Fibroblast of the aortic adventitia (primary cell): ENCODE results near the gene LMX1A. TPM values are rescaled to one million over a fixed set of nuclear protein-coding genes. Genes with fewer than 3 reads are reported as not detected.

ENCODE experiments used
- DNase-seq: peaks from one replicate; pipeline ENCODE4 v3.0.0-alpha.2; 2010; ENCODE audit warnings: low read depth
- H3K4me3 ChIP-seq: 2 replicates; pipeline ENCODE4 v1.5.1; 2011; ENCODE audit warnings: low read depth, mild to moderate bottlenecking, control low read depth, low read length, moderate library complexity
- total RNA-seq: library from RNA; depleted of rRNA; stranded (reverse); fragments of >200 nt; gene quantifications from 2 replicates; pipeline ENCODE4 v1.2.3, GENCODE V29; 2012; ENCODE audit warnings: low replicate concordance
- TF ChIP-seq, protein P1 (sequence below): IDR thresholded peaks from 2 replicates; pipeline ENCODE4 v1.5.1; 2011; ENCODE audit warnings: mild to moderate bottlenecking, low read length, control low read depth, inconsistent platforms; ENCODE audit not compliant: insufficient read depth

The LMX1A gene
- total RNA-seq, 1 donor, result not detected

DNA sequence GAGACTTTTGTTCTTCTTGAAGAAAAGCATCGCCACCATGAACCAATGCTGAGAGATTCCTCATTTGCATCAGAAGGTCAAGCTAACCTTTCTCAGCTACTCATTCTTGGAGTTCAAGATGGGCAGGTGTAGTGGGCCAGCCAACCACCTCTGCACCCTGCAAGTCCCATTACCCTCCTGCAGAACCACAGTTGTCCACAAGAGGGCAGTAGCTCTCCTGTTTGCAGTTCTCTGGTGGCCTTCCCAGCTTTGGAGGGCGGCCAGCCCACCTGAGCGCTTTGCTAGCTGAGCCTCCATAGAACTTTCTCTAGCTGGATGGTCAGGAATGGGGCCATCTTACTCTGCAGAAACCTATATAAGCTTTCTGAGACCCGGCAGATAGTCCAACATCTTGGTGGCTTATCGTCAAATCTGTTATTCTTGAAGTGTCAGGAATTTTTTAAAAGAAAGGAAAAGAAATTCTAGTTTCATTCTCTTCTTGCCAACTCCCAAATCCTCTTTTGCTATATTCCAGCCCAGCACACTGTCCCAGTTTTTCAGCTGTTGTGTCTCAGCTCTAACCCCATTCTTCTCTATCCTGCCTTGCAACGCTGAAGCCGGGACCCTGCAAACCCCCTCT, 11.0 kb upstream of the LMX1A start:
- peak; percentile 84 for DNase-seq
- TF ChIP-seq, protein P1, sequence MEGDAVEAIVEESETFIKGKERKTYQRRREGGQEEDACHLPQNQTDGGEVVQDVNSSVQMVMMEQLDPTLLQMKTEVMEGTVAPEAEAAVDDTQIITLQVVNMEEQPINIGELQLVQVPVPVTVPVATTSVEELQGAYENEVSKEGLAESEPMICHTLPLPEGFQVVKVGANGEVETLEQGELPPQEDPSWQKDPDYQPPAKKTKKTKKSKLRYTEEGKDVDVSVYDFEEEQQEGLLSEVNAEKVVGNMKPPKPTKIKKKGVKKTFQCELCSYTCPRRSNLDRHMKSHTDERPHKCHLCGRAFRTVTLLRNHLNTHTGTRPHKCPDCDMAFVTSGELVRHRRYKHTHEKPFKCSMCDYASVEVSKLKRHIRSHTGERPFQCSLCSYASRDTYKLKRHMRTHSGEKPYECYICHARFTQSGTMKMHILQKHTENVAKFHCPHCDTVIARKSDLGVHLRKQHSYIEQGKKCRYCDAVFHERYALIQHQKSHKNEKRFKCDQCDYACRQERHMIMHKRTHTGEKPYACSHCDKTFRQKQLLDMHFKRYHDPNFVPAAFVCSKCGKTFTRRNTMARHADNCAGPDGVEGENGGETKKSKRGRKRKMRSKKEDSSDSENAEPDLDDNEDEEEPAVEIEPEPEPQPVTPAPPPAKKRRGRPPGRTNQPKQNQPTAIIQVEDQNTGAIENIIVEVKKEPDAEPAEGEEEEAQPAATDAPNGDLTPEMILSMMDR, result peak; percentile 99
- H3K4me3 ChIP-seq, result no peak overlapping the region

DNA sequence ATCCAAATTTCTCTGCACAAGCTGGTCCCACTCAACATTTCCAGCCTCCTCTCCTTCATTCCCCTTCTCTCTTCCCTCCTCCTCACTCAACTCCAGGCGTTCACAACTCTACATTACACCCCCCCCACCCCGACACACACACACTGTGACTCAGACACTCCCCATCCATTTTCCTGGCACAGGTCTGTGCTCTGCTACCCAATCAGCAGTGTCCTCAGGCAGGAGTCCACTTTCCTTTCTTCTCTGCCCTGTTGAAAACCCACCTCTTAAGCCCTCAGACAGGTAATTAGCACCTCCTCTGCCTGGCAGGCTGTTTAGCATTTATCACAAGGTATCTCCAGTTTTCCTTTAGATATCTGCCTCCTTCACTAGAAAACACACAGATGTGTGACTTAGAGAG, 8.8 kb upstream of the LMX1A start:
- no peak overlapping the region for H3K4me3 ChIP-seq
- TF ChIP-seq, protein P1, result no peak
- peak; percentile 36 for DNase-seq

DNA sequence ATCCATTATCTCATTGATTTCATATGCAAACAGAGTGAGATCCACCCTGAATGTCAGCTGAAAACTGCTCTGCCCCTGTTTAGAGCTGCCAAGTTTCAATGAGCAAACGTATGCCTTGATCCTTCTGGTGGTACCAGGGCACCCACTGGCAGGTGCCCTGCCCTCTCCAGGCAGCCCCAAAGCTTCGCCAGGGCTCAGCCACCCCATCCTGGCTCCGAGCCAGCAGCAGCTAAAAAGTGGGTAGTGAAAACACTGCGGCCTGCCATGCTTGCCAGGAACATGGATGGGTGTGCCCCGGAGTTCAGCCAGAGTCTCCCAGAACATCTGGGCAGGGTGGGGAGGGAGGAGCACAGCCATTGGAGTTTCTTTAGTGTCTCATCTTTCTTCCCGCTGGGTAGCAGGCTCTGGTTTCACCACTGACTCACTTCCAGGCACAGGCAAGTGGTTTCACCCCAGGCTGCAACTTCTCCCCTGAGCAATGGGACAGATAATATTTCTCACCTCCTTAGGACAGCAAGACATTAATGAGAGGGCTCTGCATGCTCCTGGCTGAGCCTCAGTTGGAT, 8.1 kb upstream of the LMX1A start:
- no peak overlapping the region for H3K4me3 ChIP-seq
- peak; percentile 59 for DNase-seq
- TF ChIP-seq, protein P1, result no peak

DNA sequence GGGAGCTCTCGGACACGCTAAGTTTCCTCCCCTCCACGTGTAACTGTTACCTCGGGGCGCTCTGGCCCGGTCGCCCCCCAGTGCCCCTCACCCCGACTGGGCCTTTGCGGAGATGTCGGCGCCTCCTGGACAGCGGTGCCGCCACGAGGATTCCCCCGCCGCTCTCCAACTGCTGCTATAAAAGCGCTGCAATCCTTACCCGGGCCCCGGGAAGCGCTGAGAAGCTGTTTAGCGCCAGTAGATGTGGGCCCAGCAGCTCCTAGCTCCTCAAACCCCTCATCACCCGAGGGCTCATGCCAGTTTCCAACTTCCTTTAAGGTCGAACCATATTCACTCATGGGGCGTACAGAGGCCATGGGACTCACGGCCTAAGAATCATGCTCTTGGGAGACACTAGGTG, 361 bp upstream of the LMX1A start:
- no peak for DNase-seq
- H3K4me3 ChIP-seq, result no peak overlapping the region
- TF ChIP-seq, protein P1, result no peak

DNA sequence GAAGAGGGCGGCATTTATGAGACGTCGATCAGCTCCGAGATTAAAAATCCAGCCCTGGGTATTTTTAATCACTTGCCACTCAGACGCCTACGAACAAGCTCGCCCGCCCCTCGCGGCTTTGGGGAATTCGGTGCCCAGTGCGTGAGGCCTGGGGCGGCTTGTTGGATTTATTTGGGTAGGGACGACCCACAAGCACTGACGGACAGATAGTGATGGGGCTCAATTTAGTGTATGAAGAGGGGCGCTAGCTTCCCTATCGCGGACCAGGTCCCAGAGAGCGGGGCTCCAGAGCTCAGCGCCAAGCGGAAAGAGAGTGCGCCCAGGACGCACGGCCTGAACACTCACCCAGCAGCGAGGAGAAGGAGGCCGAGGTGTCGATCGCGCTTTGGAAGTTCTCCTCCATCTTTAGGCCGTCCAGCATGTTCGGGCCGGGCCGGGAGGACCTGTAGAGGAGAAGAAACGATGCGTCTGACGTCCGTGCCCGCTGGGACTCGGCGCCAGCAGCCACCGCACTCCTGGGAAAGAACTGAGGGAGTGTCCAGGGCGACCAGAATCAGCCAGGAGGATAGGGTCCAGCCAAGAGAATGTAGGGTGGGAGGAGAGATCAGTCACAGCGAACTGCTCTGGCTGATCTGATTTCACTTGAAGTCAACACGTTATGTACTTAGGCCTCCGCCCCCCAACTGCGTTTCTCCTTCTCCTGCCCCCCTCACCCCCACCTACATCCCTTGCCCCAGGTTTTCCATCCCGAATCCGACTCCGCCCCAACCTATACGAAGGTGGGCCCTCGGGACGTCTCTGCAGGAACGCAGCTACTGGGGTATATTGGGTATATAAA, 1.2 kb downstream of the LMX1A start:
- no peak for DNase-seq
- H3K4me3 ChIP-seq, result no peak overlapping the region
- TF ChIP-seq, protein P1, result no peak

DNA sequence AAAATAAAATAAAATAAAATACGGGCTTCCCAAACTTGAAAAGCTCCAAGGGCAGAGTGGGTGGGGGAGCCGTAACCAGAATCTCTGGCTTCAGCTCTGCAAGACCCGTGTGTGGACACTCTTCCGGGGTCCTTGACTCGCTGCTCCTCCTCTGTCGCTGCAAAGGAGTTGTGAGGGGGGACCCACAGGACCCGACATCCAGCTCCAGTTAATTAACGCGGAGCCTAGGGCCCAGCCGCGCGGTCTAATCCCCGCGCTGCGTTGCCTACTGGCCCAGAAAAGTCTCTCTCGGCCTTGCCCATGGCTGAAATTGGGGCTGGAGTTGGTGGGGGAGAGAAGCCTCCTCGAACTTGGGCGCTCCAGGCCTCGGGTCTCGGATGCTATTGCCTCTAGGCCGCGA, 1.8 kb downstream of the LMX1A start:
- no peak for DNase-seq
- no peak overlapping the region for H3K4me3 ChIP-seq
- TF ChIP-seq, protein P1, result no peak
